CD14-positive monocyte (primary cell): ENCODE data around the gene ANP32A. TPM values are rescaled to one million over a fixed set of nuclear protein-coding genes. Genes with fewer than 3 reads are reported as not detected.

Source experiments
- DNase-seq, 3 donors: peaks; one replicate each; pipeline ENCODE4 v3.0.0-alpha.2; 2011 to 2022
- H2AFZ ChIP-seq: 2 replicates; pipeline ENCODE4 v1.6.0; 2012; ENCODE audit warnings: mild to moderate bottlenecking, low read depth, low read length, inconsistent platforms; ENCODE audit not compliant: insufficient read depth, poor library complexity, severe bottlenecking
- H3K27ac ChIP-seq, 2 donors: 1 replicate in 1 of 2; 2 replicates in 1 of 2; pipeline ENCODE4 v1.5.1; 2012 to 2013; ENCODE audit warnings: low read length in 2 of 2, control low read depth in 1 of 2, inconsistent platforms in 1 of 2, low read depth in 1 of 2, mild to moderate bottlenecking in 1 of 2
- H3K27me3 ChIP-seq, 2 donors: one replicate each; pipeline versions ENCODE4 v1.6.0 to v1.6.1; 2011 to 2013; ENCODE audit warnings: low read length in 2 of 2; ENCODE audit not compliant: control insufficient read depth in 2 of 2, insufficient read depth in 2 of 2
- H3K36me3 ChIP-seq, 2 donors: replicated peaks in 1 of 2; 1 replicate in 1 of 2; 2 replicates in 1 of 2; pipeline versions ENCODE4 v1.5.1 to v1.6.1; 2012 to 2013; ENCODE audit warnings: low read length in 2 of 2, control low read depth in 1 of 2, inconsistent platforms in 1 of 2, mild to moderate bottlenecking in 1 of 2; ENCODE audit not compliant: insufficient read depth in 2 of 2, control insufficient read depth in 1 of 2
- H3K4me1 ChIP-seq, 2 donors: 1 replicate in 1 of 2; 2 replicates in 1 of 2; pipeline versions ENCODE4 v1.5.1 to v1.6.1; 2012 to 2013; ENCODE audit warnings: low read length in 2 of 2, control low read depth in 1 of 2, inconsistent platforms in 1 of 2, mild to moderate bottlenecking in 1 of 2, moderate library complexity in 1 of 2; ENCODE audit not compliant: insufficient read depth in 2 of 2, control insufficient read depth in 1 of 2
- H3K4me2 ChIP-seq: replicated peaks from 2 replicates; pipeline ENCODE3; 2012; ENCODE audit warnings: low read length, moderate library complexity, mild to moderate bottlenecking; ENCODE audit not compliant: poor library complexity, severe bottlenecking; ENCODE audit errors: extremely low read depth
- H3K4me3 ChIP-seq, 3 experiments: fragments of 200-600 bp in 1 of 3; sonication (generic) in 1 of 3; replicated peaks in 1 of 3; 1 replicate in 2 of 3; 2 replicates in 1 of 3; pipeline ENCODE4 v1.5.1; 2011 to 2013; ENCODE audit warnings: low read length in 3 of 3, mild to moderate bottlenecking in 3 of 3, control low read depth in 2 of 3, low read depth in 2 of 3, inconsistent platforms in 1 of 3, moderate library complexity in 1 of 3
- H3K79me2 ChIP-seq: 2 replicates; pipeline ENCODE4 v1.6.0; 2012; ENCODE audit warnings: mild to moderate bottlenecking, control low read depth, inconsistent platforms, low read length, moderate library complexity; ENCODE audit not compliant: insufficient read depth
- H3K9ac ChIP-seq: 2 replicates; pipeline ENCODE4 v1.6.0; 2017; ENCODE audit warnings: low read length, mild to moderate bottlenecking; ENCODE audit not compliant: insufficient read depth, poor library complexity, severe bottlenecking
- H3K9me3 ChIP-seq, 2 donors: replicated peaks in 1 of 2; 1 replicate in 1 of 2; 2 replicates in 1 of 2; pipeline versions ENCODE4 v1.5.1 to v1.6.1; 2012 to 2013; ENCODE audit warnings: low read length in 2 of 2, control low read depth in 1 of 2; ENCODE audit not compliant: control insufficient read depth in 1 of 2, insufficient read depth in 1 of 2
- H4K20me1 ChIP-seq: 2 replicates; pipeline ENCODE4 v1.6.0; 2012; ENCODE audit warnings: mild to moderate bottlenecking, low read length, control low read depth, moderate library complexity; ENCODE audit not compliant: insufficient read depth
- H3K27ac Mint-ChIP-seq, 7 donors: one replicate each; pipeline ENCODE4 v1.8.0; 2020; ENCODE audit warnings: mild to moderate bottlenecking in 7 of 7, mixed read lengths in 7 of 7, moderate library complexity in 6 of 7, inconsistent platforms in 2 of 7
- H3K27me3 Mint-ChIP-seq, 3 donors: one replicate each; pipeline ENCODE4 v1.8.0; 2021 to 2022; ENCODE audit warnings: low read depth in 3 of 3, mild to moderate bottlenecking in 3 of 3, mixed read lengths in 3 of 3, moderate library complexity in 3 of 3, inconsistent platforms in 1 of 3
- H3K36me3 Mint-ChIP-seq, 2 donors: one replicate each; pipeline ENCODE4 v1.8.0; 2020; ENCODE audit warnings: mixed read lengths in 2 of 2, inconsistent platforms in 1 of 2, mild to moderate bottlenecking in 1 of 2
- H3K4me1 Mint-ChIP-seq: one replicate; pipeline ENCODE4 v1.8.0; 2020; ENCODE audit warnings: mild to moderate bottlenecking, mixed read lengths
- H3K4me3 Mint-ChIP-seq, 2 donors: one replicate each; pipeline ENCODE4 v1.8.0; 2020; ENCODE audit warnings: mild to moderate bottlenecking in 2 of 2, mixed read lengths in 2 of 2, moderate library complexity in 1 of 2
- H3K9me3 Mint-ChIP-seq, 7 donors: one replicate each; pipeline ENCODE4 v1.8.0; 2020 to 2022; ENCODE audit warnings: mixed read lengths in 7 of 7, mild to moderate bottlenecking in 6 of 7, moderate library complexity in 6 of 7, inconsistent platforms in 2 of 7
- WGBS: methylation state at CpG from one replicate; pipeline ENCODE4 v1.1.5; 2013; ENCODE audit warnings: missing lambda C conversion rate; ENCODE audit not compliant: insufficient coverage; 5-methylcytosine and 5-hydroxymethylcytosine counted together
- intact Hi-C, 2 donors: fragments of 100-400 bp; cut with micrococcal nuclease; formaldehyde crosslinking; loops; one replicate each; pipeline versions ENCODE4 v1.15.0 to v1.15.1; 2023
- polyA plus RNA-seq, 3 donors: library from polyadenylated mRNA; depleted of rRNA in 1 of 3; unstranded in 2 of 3; stranded (reverse) in 1 of 3; fragments of 300-500 nt in 2 of 3; fragments of >200 nt in 1 of 3; fragmentation: Illumina TruSeq in 2 of 3; gene quantifications; 1 replicate in 2 of 3; 2 replicates in 1 of 3; pipeline ENCODE4 v1.2.3, GENCODE V29; 2012 to 2021
- TF ChIP-seq, protein P1 (sequence below): fragments of 200-600 bp; IDR thresholded peaks from one replicate; pipeline ENCODE4 v1.8.0; 2022; ENCODE audit warnings: antibody characterized with exemption, mild to moderate bottlenecking

The ANP32A gene
- polyA plus RNA-seq, 3 donors, result 75.4 to 98.8 (median 86.8) TPM

DNA sequence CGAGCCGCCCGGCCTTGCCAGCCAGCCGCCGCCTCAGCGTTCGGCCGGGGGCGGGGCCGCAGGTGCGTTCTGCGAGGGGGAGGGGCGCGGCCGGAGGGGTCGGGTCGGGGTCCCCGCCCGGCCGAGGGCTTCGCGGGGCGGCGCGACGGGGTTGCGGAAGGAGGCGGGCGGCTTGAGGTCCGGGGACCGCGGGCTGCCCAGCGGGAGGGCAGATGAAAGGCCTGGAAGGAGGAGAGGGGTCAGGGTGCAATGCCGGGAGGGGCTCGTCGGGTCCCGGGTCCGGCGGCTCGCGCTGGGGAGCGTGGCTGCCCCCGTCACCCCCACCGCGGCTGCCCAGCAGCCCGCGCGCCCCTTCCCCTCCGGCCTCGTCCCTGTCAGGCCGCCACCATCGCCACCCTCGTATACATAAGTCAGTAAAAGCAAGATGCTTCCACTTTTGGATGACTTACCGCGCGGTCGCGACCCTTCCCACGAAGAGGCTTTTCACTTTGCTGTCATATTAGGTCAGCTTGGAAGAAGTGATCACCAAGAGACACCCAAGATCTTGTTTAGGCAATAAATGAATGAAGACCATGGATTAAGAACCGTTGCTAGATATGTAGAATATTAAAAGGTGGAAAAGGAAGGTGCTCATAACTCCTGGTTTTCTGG is 620 bp upstream of the ANP32A start:
- H2AFZ ChIP-seq, result peak overlapping the region; percentile 75
- H3K4me1 ChIP-seq, result peaks cover 17 to 28% of the 10 kb centered on the region in 2 donors
- no peaks in the 10 kb centered on the region for H3K27me3 ChIP-seq
- H3K4me2 ChIP-seq, result peak overlapping the region; percentile 100
- H3K4me3 ChIP-seq, result peak overlapping the region; percentile 92 to 98 (median 96)
- H3K9ac ChIP-seq, result peak overlapping the region; percentile 97
- peak in 2 of 3 donors; percentile 32 to 50 for DNase-seq
- no peaks in the 10 kb centered on the region for H3K9me3 ChIP-seq
- intact Hi-C loops, result no loop called here
- H3K9me3 Mint-ChIP-seq, result peaks cover 0 to 2% (median 0%) of the 10 kb centered on the region in 7 donors
- no peaks in the 10 kb centered on the region for H3K36me3 Mint-ChIP-seq
- peak overlapping the region; percentile 88 to 97 (median 92) for H3K27ac Mint-ChIP-seq
- peaks cover 21% of the 10 kb centered on the region for H3K4me1 Mint-ChIP-seq
- peaks cover 0 to 2% (median 1%) of the 10 kb centered on the region in 3 donors for H3K27me3 Mint-ChIP-seq
- H3K36me3 ChIP-seq, result no peaks in the 10 kb centered on the region
- H3K27ac ChIP-seq, result peak overlapping the region; percentile 73 to 97
- TF ChIP-seq, protein P1, sequence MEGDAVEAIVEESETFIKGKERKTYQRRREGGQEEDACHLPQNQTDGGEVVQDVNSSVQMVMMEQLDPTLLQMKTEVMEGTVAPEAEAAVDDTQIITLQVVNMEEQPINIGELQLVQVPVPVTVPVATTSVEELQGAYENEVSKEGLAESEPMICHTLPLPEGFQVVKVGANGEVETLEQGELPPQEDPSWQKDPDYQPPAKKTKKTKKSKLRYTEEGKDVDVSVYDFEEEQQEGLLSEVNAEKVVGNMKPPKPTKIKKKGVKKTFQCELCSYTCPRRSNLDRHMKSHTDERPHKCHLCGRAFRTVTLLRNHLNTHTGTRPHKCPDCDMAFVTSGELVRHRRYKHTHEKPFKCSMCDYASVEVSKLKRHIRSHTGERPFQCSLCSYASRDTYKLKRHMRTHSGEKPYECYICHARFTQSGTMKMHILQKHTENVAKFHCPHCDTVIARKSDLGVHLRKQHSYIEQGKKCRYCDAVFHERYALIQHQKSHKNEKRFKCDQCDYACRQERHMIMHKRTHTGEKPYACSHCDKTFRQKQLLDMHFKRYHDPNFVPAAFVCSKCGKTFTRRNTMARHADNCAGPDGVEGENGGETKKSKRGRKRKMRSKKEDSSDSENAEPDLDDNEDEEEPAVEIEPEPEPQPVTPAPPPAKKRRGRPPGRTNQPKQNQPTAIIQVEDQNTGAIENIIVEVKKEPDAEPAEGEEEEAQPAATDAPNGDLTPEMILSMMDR, result no peak
- WGBS, result 0% methylated on average over 51 of the region's 60 CpGs
- peaks cover 82% of the 10 kb centered on the region for H3K79me2 ChIP-seq
- peaks cover 10% of the 10 kb centered on the region for H4K20me1 ChIP-seq
- peak overlapping the region; percentile 99 to 100 for H3K4me3 Mint-ChIP-seq

DNA sequence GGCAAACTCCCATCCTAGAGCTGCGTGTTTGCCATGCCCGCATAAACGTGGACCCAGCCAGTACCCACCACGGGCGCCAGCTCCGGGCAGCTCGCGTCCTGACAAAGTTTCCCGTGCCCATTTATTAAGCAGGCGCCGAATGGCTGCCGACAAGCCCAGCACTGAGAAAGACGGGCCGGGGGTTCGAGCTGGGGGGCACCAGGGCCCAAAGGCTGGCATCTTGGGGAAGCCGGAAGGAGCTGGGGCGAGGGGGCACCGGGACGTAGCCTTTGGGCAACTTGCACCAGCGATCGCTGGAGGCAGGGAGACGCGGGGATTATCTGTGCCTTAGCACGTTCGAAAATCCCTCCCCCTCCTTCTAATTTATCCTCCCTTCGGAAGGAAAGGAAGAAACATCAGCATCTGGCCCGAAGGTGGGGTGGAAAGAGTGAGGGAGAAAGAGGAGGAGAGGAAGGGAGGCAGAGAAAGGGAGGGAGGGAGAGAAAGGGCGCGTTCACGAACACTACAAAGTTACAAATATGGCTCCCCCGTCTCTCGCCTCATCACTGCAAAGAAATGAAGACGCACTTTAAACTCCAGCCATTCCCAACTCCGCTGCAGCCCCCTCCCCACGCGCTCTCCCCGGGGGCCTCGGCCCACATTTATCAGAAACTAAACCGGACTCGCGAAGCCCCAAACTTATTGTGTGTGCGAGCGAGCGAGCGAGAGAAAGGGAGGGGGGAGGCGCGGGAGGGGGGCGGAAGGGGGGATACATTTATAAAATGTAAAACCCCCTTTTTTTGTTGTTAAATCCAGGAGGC is 1.0 kb downstream of the ANP32A start:
- peaks cover 0 to 3% of the 10 kb centered on the region in 2 donors for H3K36me3 Mint-ChIP-seq
- Histone ChIP-seq H3K9ac (peak overlapping the region; percentile 97), H3K4me3 (peak overlapping the region; percentile 92 to 98 (median 96)), H3K36me3 (no peaks in the 10 kb centered on the region), H3K79me2 (peaks cover 97% of the 10 kb centered on the region), H3K27ac (peak overlapping the region; percentile 96 to 97), H4K20me1 (peaks cover 27% of the 10 kb centered on the region), H3K4me2 (peak overlapping the region; percentile 100), H3K27me3 (no peaks in the 10 kb centered on the region), H3K4me1 (peaks cover 32 to 45% of the 10 kb centered on the region in 2 donors), H2AFZ (peak overlapping the region; percentile 76), H3K9me3 (no peaks in the 10 kb centered on the region)
- peak in 1 of 3 donors; percentile 30 for DNase-seq
- intact Hi-C loops, result loop anchor here (5.0 to 10.0 kb wide), 2 partner anchors 37 to 1945 kb away; partner anchors contain the start of gene UACA (in 1 of the 2)
- WGBS, result 0% methylated on average over 19 of the region's 48 CpGs
- H3K4me1 Mint-ChIP-seq, result peaks cover 37% of the 10 kb centered on the region
- H3K4me3 Mint-ChIP-seq, result peak overlapping the region; percentile 99 to 100
- peak overlapping the region; percentile 89 to 97 (median 93) for H3K27ac Mint-ChIP-seq
- H3K27me3 Mint-ChIP-seq, result peaks cover 0 to 2% (median 1%) of the 10 kb centered on the region in 3 donors
- TF ChIP-seq, protein P1, result no peak
- peaks cover 0 to 2% (median 0%) of the 10 kb centered on the region in 7 donors for H3K9me3 Mint-ChIP-seq
